Myocyte (in vitro differentiated cells): Measurements from ENCODE around the gene KIAA0319L. TPM values are rescaled to one million over a fixed set of nuclear protein-coding genes. Genes with fewer than 3 reads are reported as not detected.

Experiments used
- DNase-seq: peaks from one replicate; pipeline ENCODE4 v3.0.0-alpha.2; 2012; ENCODE audit warnings: low read depth
- total RNA-seq: library from RNA; depleted of rRNA; stranded (reverse); fragments of >200 nt; gene quantifications from 2 replicates; pipeline ENCODE4 v1.2.3, GENCODE V29; 2014

The KIAA0319L gene
- total RNA-seq, 1 donor from 2014 or later = 81.3 TPM

DNA sequence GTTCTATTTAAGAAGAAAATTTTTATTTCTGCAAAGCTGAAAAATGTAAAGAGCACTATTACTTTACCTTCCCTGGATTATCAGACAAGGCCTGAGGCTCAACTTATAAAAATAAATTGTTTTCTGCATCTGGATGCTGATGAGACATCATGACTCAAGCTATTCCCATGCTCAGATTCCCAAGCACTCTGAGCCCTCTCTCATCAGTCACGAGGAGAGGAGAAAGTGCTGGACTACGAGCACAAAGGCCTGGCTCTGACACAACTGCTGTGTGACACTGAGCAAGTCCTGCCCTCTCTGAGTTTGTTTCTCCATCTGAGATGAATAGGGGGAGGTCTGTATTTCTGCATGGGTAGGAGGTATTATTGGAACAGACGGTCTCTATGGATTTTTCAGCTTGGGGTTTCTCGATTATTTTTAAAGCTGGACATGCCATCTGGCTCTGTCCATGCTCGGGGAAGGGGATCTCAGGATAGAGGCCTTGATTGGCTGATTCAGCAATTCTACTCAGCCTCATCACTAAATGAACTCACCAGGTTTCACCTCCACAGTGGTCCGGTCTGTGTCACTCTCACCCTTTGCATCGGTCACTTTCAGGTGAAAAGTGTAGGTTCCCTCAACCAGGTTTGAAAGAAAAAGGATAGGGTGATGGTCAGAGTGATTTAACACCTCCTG is 107.7 kb downstream of the KIAA0319L start:
- peak; percentile 93 for DNase-seq

DNA sequence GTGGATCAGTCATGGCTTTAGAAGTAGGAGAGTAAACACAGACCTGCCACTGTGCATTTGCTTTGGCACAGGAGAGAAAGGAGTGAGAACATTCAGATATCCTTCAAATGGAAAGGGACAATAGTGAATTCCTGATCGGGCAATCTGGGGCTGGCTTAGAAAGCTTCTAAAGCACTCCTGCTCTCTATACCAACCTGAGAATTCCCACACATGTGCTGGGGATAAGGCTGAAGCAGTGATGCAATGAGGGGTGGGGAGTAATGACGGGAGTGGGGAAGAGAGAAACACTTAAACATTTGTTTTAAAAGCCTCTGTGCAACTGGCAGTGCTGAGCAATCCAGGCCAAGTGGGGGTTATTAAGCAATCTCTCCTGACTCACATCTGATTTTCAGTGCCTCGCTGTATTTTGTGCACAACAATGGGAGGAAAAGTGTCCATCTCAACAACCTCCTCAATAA is 108.8 kb downstream of the KIAA0319L start:
- DNase-seq = peak; percentile 76

- DNase-seq = no peak
Measured at GRCh38 chr1:35447278-35447677, 109.9 kb downstream of the KIAA0319L start.

- DNase-seq = no peak
Measured at GRCh38 chr1:35444519-35444774, 112.8 kb downstream of the KIAA0319L start.

GRCh38 chr1:35443768-35444518 is 113.3 kb downstream of the KIAA0319L start:
- DNase-seq = no peak

DNA sequence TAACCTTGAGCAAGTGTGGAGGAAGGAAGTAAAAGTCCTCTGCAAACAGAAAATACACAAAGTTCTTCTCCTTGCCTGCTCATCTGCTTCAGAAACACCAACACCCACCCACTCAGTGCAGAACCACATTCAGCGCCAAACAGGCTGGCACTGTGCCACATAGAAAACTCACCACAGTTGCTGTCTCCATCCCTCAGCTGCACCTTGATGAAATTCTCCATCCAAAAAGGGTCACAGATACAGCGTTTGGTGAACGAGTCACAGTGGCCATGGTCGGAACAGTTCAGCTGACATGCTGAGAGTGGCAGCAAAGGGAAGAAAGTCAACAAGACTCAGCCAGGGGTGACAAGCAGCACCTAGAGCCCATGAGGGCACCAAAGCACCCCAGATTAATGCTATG is 114.5 kb downstream of the KIAA0319L start:
- peak; percentile 16 for DNase-seq

DNA sequence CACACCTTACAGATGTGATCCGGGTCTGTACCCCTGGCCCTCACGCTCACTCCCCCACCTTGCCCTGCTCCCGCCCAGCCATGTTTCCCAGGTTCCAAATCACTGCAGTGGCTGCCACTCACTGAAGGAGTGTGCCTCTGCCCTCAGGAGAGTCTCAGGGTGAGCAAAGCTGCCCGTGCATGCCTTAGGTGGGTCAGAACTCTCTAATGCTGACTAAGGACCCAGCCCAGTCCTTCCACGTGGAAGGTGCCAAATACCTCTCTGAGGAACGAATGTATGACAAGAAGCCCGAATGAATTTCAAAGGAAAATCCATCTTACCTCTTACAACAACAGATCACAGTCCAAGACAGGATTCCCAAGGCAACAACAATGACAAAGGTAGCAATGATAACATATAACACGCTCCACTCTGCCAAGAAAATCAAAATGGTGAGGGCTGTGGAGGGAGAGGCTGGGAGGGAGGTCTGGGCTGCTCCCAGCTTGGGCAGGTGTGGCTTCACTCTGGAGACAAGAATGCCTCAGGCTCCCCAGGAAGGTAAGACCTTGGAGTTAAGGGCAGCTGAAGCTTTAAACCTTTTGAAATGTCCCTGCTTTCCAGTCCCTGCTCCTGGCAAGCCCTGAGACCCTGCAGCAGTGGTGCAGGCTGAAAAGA is 115.2 kb downstream of the KIAA0319L start:
- no peak for DNase-seq

DNA sequence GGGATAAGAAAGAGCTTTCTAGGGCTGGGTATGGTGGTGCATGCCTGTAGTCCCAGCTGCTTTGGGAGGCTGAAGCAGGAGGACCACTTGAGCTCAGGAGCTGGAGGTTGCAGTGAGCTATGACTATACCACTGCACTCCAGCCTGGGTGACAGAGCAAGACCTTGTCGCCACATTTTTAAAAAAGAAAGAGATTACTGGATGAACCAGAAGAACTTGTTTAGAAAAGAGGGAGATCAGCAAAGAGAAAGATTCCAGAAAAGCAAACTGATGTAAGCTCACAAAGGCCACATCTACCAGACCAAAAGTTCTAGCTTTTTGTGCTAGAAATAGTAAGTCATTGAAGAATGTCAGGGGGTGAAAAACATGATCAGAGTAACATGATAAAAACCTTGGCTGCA is 117.6 kb downstream of the KIAA0319L start:
- DNase-seq = no peak

GRCh38 chr1:35437200-35437599 is 120.0 kb downstream of the KIAA0319L start:
- no peak for DNase-seq

DNA sequence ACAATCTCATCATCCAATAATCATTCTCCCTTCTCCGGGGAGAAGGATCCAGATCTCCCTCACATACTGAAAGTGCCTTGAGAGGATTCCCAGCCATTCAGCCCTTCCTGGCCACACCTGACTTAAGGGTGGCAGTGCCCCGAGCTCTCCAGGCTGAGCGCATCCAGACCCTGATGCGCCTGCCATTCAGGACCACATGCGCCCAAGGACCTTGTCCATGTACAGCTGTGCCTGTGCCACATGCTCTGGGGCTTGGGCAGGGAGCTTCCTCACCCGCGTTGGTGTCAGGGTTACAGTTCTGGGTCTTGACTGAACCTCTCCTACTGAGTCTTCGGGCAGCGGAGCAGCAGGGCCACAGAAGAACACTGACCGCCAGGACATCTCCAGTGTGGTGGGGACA is 121.1 kb downstream of the KIAA0319L start:
- no peak for DNase-seq

GRCh38 chr1:35434703-35435102 is 122.5 kb downstream of the KIAA0319L start:
- no peak for DNase-seq

GRCh38 chr1:35433714-35434113 is 123.5 kb downstream of the KIAA0319L start:
- no peak for DNase-seq

- DNase-seq = no peak
Measured at GRCh38 chr1:35432231-35432630, 125.0 kb downstream of the KIAA0319L start.

DNA sequence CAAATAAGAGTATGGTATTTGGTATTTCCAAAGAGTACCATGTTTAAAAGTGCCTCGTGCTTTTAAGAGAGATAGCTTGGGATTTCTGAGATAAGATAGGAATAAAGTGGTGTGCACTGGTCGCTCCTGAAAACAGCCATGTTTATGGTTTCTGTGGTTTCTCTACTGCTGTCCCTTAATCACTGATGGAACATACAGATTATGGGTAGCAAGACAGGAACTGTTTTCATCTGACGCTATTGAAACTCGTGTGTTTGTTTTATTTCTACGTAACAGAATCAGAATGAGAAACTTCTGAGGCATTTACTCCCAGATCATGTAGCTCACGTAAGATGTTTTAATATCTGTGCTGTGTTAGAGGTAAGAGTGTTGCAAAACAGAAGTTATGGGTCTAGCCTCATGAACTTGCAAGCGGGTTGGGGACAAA is 126.0 kb downstream of the KIAA0319L start:
- DNase-seq = no peak

DNA sequence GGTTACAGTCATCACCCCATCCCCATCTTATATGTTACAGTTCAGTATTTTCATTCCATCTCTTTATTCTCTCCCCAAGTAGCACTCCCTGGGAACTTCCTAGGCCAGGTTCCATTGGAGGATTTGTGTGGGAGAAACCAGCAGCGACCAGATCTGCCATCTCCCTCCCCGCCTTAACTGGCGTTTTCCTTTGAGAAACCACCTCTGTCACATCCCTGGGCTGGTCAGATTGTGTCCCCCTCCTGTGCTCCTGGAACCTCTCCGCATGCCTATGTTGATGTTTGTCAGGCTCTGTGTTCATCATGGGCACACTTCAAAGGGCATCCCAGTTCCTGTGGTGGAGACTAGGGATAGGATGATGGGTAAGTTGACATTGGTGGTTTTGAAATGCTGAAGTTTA is 126.4 kb downstream of the KIAA0319L start:
- DNase-seq = no peak

GRCh38 chr1:35428360-35428759 is 128.8 kb downstream of the KIAA0319L start:
- DNase-seq = no peak

DNA sequence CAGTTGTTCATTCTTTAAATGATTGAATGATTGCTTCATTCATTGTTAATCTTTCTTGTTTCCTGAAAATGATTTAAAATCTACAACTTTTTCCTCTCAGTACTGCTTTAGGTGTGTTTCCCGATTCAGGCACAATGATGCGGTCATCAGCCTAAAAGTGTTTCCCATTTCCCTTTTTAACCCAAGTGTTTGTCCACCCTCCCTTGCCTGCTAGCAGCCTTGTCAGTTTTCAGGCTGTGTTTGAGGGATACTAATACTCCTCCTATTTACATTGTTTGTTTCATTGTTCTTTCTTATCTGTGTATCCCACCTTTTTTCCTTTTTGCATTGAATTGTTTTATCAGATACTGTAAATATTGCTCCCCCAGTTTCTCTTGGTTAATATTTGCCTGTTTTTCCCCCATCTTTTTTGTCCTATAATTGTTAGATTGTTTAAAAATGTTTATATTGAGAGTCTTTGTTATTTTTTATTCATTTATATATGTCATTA is 131.1 kb downstream of the KIAA0319L start:
- DNase-seq = no peak

GRCh38 chr1:35408925-35409324 is 148.3 kb downstream of the KIAA0319L start:
- no peak for DNase-seq

- no peak for DNase-seq
Measured at GRCh38 chr1:35407743-35408142, 149.5 kb downstream of the KIAA0319L start.

GRCh38 chr1:35406103-35406502 is 151.1 kb downstream of the KIAA0319L start:
- DNase-seq = no peak

DNA sequence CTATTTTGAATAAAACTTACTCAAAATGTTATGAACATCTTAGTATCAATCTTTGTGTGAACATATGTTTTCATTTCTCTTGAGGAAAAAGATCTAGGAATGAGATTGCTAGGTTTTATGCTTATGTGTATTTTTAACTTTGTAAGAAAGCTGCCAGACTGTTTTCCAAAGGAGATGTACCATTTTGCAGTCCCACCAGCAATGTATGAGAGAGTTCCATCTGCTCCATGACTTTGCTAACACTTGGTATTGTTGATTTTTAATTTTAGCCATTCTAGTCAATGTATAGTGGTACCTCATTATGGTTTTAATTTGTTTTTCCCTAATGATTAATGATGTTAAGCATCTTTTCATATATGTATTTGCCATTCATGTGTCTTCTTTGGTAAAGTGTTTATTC is 156.2 kb downstream of the KIAA0319L start:
- DNase-seq = no peak

GRCh38 chr1:35398739-35399138 is 158.5 kb downstream of the KIAA0319L start:
- no peak for DNase-seq
